ENCODE results near the gene TBC1D5.

Gene TBC1D5

GRCh38 chr3:17581421-17582080 is 160.9 kb downstream of the TBC1D5 start:
- no peak for TF ChIP-seq CTCF (IDR thresholded peaks at IDR 0.05; ENCODE audit: control insufficient read depth, extremely low read depth, insufficient read depth)
- no peak overlapping the region for H3K4me3 ChIP-seq (ENCODE audit: low read depth, low read length)
- no peak for DNase-seq (ENCODE audit: low read depth)

GRCh38 chr3:17580901-17581300 is 161.5 kb downstream of the TBC1D5 start:
- no peak for TF ChIP-seq CTCF (IDR thresholded peaks at IDR 0.05; ENCODE audit: control insufficient read depth, extremely low read depth, insufficient read depth)

GRCh38 chr3:17579289-17580031 is 163.0 kb downstream of the TBC1D5 start:
- no peak overlapping the region for H3K4me3 ChIP-seq (ENCODE audit: low read depth, low read length)
- DNase-seq (ENCODE audit: low read depth), result no peak
- TF ChIP-seq CTCF (IDR thresholded peaks at IDR 0.05; ENCODE audit: control insufficient read depth, extremely low read depth, insufficient read depth), result no peak

More at GRCh38 chr3:17580901-17581300, 161.5 kb downstream of the TBC1D5 start:
- DNase-seq (ENCODE audit: low read depth), result no peak
- no peak overlapping the region for H3K4me3 ChIP-seq (ENCODE audit: low read depth, low read length)

GRCh38 chr3:17577796-17578520 is 164.5 kb downstream of the TBC1D5 start:
- H3K4me3 ChIP-seq (ENCODE audit: low read depth, low read length), result no peak overlapping the region
- no peak for DNase-seq (ENCODE audit: low read depth)
- TF ChIP-seq CTCF (IDR thresholded peaks at IDR 0.05; ENCODE audit: control insufficient read depth, extremely low read depth, insufficient read depth), result no peak

- H3K4me3 ChIP-seq (ENCODE audit: low read depth, low read length), result no peak overlapping the region
- no peak for DNase-seq (ENCODE audit: low read depth)
- no peak for TF ChIP-seq CTCF (IDR thresholded peaks at IDR 0.05; ENCODE audit: control insufficient read depth, extremely low read depth, insufficient read depth)
These were observed 169.0 kb downstream of the TBC1D5 start for GRCh38 chr3:17573396-17573795.

GRCh38 chr3:17571686-17572085 is 170.7 kb downstream of the TBC1D5 start:
- no peak for TF ChIP-seq CTCF (IDR thresholded peaks at IDR 0.05; ENCODE audit: control insufficient read depth, extremely low read depth, insufficient read depth)
- no peak overlapping the region for H3K4me3 ChIP-seq (ENCODE audit: low read depth, low read length)
- DNase-seq (ENCODE audit: low read depth), result no peak
